Type B pancreatic cell (in vitro differentiated cells): Measurements from ENCODE around the gene NELFCD. TPM values are rescaled to one million over a fixed set of nuclear protein-coding genes. Genes with fewer than 3 reads are reported as not detected.

ENCODE experiments used
- DNase-seq: peaks from one replicate; pipeline ENCODE4 v3.0.0; 2021; ENCODE audit warnings: mixed read lengths; ENCODE audit not compliant: unreplicated experiment; ENCODE audit errors: extremely low spot score
- H3K27ac Mint-ChIP-seq: 2 replicates; pipeline ENCODE4 v1.8.0; 2021; ENCODE audit warnings: mild to moderate bottlenecking, mixed read lengths
- H3K27me3 Mint-ChIP-seq: 2 replicates; pipeline ENCODE4 v1.8.0; 2021; ENCODE audit warnings: mixed read lengths
- H3K36me3 Mint-ChIP-seq: 2 replicates; pipeline ENCODE4 v1.8.0; 2021; ENCODE audit warnings: mixed read lengths
- H3K4me1 Mint-ChIP-seq: one replicate; pipeline ENCODE4 v1.8.0; 2021; ENCODE audit warnings: mixed read lengths; ENCODE audit not compliant: unreplicated experiment
- H3K4me3 Mint-ChIP-seq: 2 replicates; pipeline ENCODE4 v1.8.0; 2021; ENCODE audit warnings: mild to moderate bottlenecking, mixed read lengths
- H3K9me3 Mint-ChIP-seq: 2 replicates; pipeline ENCODE4 v1.8.0; 2021; ENCODE audit warnings: mixed read lengths
- total RNA-seq: library from RNA; stranded (reverse); gene quantifications from 2 replicates; pipeline ENCODE4 v1.2.1, GENCODE V29; 2021; ENCODE audit warnings: low replicate concordance
- TF ChIP-seq, protein P1 (sequence below): fragments of 200-600 bp; sonication (generic); conservative IDR thresholded peaks from 2 replicates; pipeline ENCODE4 v1.5.0; 2021; ENCODE audit warnings: antibody characterized with exemption, mild to moderate bottlenecking

The NELFCD gene
- total RNA-seq, 1 donor from 2014 or later, result 110 TPM

DNA sequence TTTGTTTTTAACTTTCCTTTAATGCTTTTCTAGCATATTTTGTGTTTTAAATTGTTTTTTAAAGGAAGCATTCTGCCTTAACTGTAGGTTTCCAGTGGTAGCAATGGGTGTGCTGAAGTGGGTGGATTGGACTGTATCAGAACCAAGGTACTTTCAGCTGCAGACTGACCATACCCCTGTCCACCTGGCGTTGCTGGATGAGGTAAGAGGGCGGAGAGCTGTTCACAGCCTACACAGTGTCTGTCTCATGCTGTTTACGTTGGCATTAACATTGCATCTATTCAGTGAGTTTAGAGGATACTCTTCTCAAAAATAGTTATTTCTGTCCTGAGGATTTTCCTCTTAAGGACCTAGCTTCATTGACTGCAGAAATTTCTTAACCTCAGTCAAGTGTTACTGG is 11.9 kb downstream of the NELFCD start:
- Mint-ChIP-seq H3K4me1 (no peaks in the 10 kb centered on the region), H3K4me3 (no peak overlapping the region), H3K36me3 (peaks cover 55% of the 10 kb centered on the region), H3K9me3 (no peaks in the 10 kb centered on the region), H3K27me3 (no peaks in the 10 kb centered on the region), H3K27ac (no peak overlapping the region)
- TF ChIP-seq, protein P1, sequence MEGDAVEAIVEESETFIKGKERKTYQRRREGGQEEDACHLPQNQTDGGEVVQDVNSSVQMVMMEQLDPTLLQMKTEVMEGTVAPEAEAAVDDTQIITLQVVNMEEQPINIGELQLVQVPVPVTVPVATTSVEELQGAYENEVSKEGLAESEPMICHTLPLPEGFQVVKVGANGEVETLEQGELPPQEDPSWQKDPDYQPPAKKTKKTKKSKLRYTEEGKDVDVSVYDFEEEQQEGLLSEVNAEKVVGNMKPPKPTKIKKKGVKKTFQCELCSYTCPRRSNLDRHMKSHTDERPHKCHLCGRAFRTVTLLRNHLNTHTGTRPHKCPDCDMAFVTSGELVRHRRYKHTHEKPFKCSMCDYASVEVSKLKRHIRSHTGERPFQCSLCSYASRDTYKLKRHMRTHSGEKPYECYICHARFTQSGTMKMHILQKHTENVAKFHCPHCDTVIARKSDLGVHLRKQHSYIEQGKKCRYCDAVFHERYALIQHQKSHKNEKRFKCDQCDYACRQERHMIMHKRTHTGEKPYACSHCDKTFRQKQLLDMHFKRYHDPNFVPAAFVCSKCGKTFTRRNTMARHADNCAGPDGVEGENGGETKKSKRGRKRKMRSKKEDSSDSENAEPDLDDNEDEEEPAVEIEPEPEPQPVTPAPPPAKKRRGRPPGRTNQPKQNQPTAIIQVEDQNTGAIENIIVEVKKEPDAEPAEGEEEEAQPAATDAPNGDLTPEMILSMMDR, result no peak
- DNase-seq, result no peak

DNA sequence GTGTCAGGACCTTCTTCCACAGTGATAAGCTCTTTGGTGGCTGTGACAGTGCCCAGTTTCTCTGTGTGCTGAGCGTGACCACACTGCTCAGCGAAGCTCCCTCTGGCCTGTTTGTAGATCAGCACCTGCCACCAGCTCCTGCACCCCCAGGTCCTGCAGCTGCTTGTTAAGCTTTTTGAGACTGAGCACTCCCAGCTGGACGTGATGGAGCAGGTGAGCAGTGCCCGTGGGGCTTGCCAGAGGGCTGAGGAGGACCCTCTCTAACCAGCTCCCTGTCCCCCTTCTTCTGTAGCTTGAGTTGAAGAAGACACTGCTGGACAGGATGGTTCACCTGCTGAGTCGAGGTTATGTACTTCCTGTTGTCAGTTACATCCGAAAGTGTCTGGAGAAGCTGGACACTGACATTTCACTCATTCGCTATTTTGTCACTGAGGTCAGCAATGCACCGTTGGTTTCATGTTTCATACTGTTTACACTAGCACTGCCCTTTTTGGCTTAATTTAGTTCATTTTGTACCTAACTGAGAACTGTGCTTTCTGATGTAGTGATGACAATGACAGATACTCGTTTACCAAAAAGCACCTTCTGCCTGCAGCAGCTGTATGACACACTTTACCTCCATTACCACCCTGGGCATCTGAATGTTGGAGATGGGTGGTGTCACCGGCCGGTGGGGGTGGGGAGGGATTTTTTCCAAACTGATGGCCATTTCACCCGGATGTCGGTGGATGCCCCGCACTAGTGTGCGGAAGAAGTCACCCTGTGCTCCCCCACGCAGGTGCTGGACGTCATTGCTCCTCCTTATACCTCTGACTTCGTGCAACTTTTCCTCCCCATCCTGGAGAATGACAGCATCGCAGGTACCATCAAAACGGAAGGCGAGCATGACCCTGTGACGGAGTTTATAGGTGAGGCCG is 12.5 kb downstream of the NELFCD start:
- TF ChIP-seq, protein P1, result no peak
- H3K9me3 Mint-ChIP-seq, result no peaks in the 10 kb centered on the region

DNA sequence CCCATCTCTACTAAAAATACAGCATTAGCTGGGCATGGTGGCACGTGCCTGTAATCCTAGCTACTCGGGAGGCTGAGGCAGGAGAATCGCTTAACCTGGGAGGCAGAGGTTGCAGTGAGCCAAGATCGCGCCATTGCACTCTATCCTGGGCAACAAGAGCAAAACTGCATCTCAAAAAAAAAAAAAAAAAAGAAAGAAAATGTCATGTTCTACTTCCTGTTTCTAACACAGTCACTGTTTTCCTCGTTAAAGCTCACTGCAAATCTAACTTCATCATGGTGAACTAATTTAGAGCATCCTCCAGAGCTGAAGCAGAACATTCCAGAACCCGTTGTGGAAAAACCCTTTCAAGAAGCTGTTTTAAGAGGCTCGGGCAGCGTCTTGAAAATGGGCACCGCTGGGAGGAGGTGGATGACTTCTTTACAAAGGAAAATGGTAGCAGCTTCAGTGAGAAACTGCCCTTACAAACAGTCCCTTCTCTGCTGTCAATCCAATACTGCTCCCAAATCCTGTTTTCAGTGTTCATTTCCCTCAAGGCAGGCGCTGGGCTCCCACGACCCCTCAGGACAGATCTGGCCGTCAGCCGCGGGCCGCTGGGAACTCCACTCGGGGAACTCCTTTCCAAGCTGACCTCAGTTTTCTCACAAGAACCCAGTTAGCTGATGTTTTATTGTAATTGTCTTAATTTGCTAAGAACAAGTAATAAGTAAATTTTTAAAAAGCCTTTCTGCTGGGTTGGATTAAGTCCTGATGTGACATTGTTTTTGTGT is 13.5 kb downstream of the NELFCD start:
- peaks cover 44% of the 10 kb centered on the region for H3K36me3 Mint-ChIP-seq
- H3K27me3 Mint-ChIP-seq, result no peaks in the 10 kb centered on the region
- no peak for DNase-seq
- H3K9me3 Mint-ChIP-seq, result no peaks in the 10 kb centered on the region
- H3K27ac Mint-ChIP-seq, result no peak overlapping the region
- H3K4me1 Mint-ChIP-seq, result no peaks in the 10 kb centered on the region
- no peak overlapping the region for H3K4me3 Mint-ChIP-seq
- TF ChIP-seq, protein P1, result no peak

More for the DNA sequence above, 12.5 kb downstream of the NELFCD start:
- no peak overlapping the region for H3K4me3 Mint-ChIP-seq
- DNase-seq, result no peak
- no peaks in the 10 kb centered on the region for H3K4me1 Mint-ChIP-seq
- H3K36me3 Mint-ChIP-seq, result peaks cover 52% of the 10 kb centered on the region
- no peak overlapping the region for H3K27ac Mint-ChIP-seq
- H3K27me3 Mint-ChIP-seq, result no peaks in the 10 kb centered on the region

DNA sequence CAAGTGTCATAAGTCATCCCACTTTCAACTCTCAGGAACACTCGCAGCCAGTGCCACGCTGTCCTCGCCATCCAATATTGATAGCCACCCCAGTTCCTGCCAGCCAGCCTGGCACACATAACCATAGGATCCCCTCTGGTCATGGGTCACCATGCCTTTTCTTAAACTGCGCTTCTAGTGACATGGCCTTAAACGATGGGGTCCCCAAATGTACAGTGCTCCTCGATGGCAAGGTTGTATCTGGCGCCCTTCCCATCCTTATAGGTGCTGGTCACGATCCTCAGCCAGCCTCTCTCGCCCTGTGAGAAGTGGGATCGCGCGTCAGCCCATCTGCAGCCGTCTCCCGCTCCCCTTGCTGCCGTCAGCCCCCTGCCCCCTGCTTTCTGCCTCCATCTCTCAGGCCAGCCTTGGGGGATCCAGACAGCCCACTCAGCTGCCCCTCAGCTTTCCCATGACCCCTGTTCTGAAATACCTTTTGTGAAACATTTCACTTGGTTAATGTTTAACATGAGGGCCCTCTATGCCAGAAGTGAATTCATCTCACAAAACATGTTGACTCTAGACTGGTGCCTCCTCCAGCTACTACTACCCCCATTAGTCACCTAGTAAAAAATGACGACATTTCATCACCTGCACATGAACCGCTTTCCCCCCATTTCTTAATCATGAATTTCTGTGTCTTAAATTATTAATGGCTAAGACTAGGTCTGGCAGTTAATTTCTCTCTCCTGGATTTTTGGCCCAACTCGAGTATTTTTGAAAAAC is 14.6 kb downstream of the NELFCD start:
- no peak for DNase-seq

DNA sequence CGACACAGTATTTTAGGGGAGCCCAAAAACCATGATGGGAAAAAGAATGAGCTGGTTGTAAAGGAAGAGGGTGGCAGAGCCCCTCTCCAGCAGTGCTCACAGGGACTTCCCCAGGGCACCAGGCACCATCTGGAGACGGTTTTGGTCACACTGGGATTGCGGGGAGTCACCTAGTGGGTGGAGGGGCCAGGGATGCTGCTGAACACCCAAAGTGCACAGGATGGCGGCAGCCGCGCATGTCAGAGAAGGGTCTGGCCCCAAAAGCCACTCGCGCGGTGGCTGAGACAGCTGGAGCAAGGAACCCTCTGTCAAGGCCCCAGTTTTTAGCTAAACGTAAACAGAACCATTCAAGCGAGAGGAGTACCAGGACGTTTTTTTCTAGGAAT is 15.2 kb downstream of the NELFCD start:
- DNase-seq, result no peak
- Mint-ChIP-seq H3K27ac (no peak overlapping the region), H3K36me3 (peaks cover 38% of the 10 kb centered on the region), H3K9me3 (no peaks in the 10 kb centered on the region), H3K4me1 (no peaks in the 10 kb centered on the region), H3K4me3 (no peak overlapping the region), H3K27me3 (no peaks in the 10 kb centered on the region)
- TF ChIP-seq, protein P1, result no peak

More for the DNA sequence above, 14.6 kb downstream of the NELFCD start:
- peak overlapping the region; percentile 59 for H3K4me3 Mint-ChIP-seq
- peaks cover 41% of the 10 kb centered on the region for H3K36me3 Mint-ChIP-seq
- no peaks in the 10 kb centered on the region for H3K4me1 Mint-ChIP-seq
- TF ChIP-seq, protein P1, result no peak
- peak overlapping the region; percentile 15 for H3K27ac Mint-ChIP-seq
- no peaks in the 10 kb centered on the region for H3K27me3 Mint-ChIP-seq
- H3K9me3 Mint-ChIP-seq, result no peaks in the 10 kb centered on the region
